OCI-LY3 (cell line): Measurements from ENCODE around the gene GGA3.

Experiments
- CTCF ChIP-seq: fragments of 200-600, 300-600 bp; sonication (generic); IDR thresholded peaks from 2 replicates; pipeline ENCODE4 v1.5.1; 2014; ENCODE audit warnings: antibody characterized with exemption, low read length, low read depth
- EZH2phosphoT487 ChIP-seq: fragments of 200-600 bp; shearing (Covaris generic); IDR thresholded peaks from 2 replicates; pipeline ENCODE4 v1.6.1; 2018; ENCODE audit warnings: antibody characterized with exemption, mixed run types, low read depth

GRCh38 chr17:75301502-75302206 lies 40.2 kb upstream of the GGA3 start:
- TF ChIP-seq CTCF (no peak), EZH2phosphoT487 (no peak)
